PC-3 (cell line): ENCODE results near the gene INF2. TPM values are rescaled to one million over a fixed set of nuclear protein-coding genes. Genes with fewer than 3 reads are reported as not detected.

Source experiments
- ATAC-seq: fragments of 200-7000 bp; cut with Tn5 transposase; 2 replicates; pipeline ENCODE4 v1.9.1; 2020; ENCODE audit warnings: mild to moderate bottlenecking, moderate library complexity
- BruUV-seq: library from RNA; stranded (reverse); fragments of 400-500 nt; replicated peaks from 2 replicates; lab custom pipeline; 2021; lab: Mats Ljungman, UMichigan
- CTCF ChIA-PET: fragments of 300-600 bp; sonication (Branson Sonifier 250); formaldehyde crosslinking; loops from one replicate; lab custom pipeline; 2022; ENCODE audit warnings: antibody characterized with exemption; lab: Charles Lee
- POLR2A ChIA-PET: fragments of 300-600 bp; sonication (Branson Sonifier 250); formaldehyde crosslinking; loops from one replicate; lab custom pipeline; 2022; ENCODE audit warnings: antibody characterized with exemption; ENCODE audit not compliant: unreplicated experiment; lab: Charles Lee
- DNase-seq: peaks from one replicate; pipeline ENCODE4 v3.0.0-alpha.2; 2015
- H2AFZ ChIP-seq: fragments of 300-600 bp; sonication (generic); 2 replicates; pipeline ENCODE4 v1.6.0; 2016; ENCODE audit warnings: antibody characterized with exemption, low read length
- H3F3A ChIP-seq: fragments of 300-600 bp; sonication (generic); one replicate; pipeline ENCODE4 v1.6.0; 2017; ENCODE audit warnings: antibody characterized with exemption, low read length, control low read depth, mild to moderate bottlenecking; ENCODE audit not compliant: unreplicated experiment
- H3K27ac ChIP-seq: fragments of 300-600 bp; sonication (generic); 2 replicates; pipeline ENCODE4 v1.5.1; 2016; ENCODE audit warnings: mild to moderate bottlenecking, low read length
- H3K27me3 ChIP-seq: fragments of 300-600 bp; sonication (generic); 2 replicates; pipeline ENCODE4 v1.6.1; 2016; ENCODE audit warnings: low read length, mixed read lengths
- H3K36me3 ChIP-seq: fragments of 300-600 bp; sonication (generic); 2 replicates; pipeline ENCODE4 v1.6.1; 2016; ENCODE audit warnings: low read depth, mixed run types, low read length, mixed read lengths
- H3K4me1 ChIP-seq: fragments of 300-600 bp; sonication (generic); 2 replicates; pipeline ENCODE4 v1.5.1; 2016; ENCODE audit warnings: low read length; ENCODE audit not compliant: insufficient read depth
- H3K4me2 ChIP-seq: fragments of 300-600 bp; sonication (generic); 2 replicates; pipeline ENCODE4 v1.6.0; 2016; ENCODE audit warnings: low read length
- H3K4me3 ChIP-seq: fragments of 300-600 bp; sonication (generic); 2 replicates; pipeline ENCODE4 v1.5.1; 2016; ENCODE audit warnings: mild to moderate bottlenecking, low read length, mixed read lengths
- H3K79me2 ChIP-seq: fragments of 300-600 bp; sonication (generic); 2 replicates; pipeline ENCODE4 v1.6.1; 2017; ENCODE audit warnings: low read length, mixed read lengths
- H3K9ac ChIP-seq: fragments of 300-600 bp; sonication (generic); 2 replicates; pipeline ENCODE4 v1.6.0; 2016; ENCODE audit warnings: mild to moderate bottlenecking, low read length
- H3K9me2 ChIP-seq: fragments of 300-600 bp; sonication (generic); replicated peaks from 2 replicates; pipeline ENCODE4 v1.6.1; 2016; ENCODE audit warnings: mixed run types, low read length, mixed read lengths
- H3K9me3 ChIP-seq: fragments of 300-600 bp; sonication (generic); 2 replicates; pipeline ENCODE4 v1.6.1; 2016; ENCODE audit warnings: low read length, mixed read lengths
- H4K20me1 ChIP-seq: fragments of 300-600 bp; sonication (generic); 2 replicates; pipeline ENCODE4 v1.6.1; 2016; ENCODE audit warnings: low read length, mixed read lengths
- CTCF ChIP-seq: fragments of 300-600 bp; sonication (generic); conservative IDR thresholded peaks from 2 replicates; pipeline ENCODE4 v1.5.1; 2017; ENCODE audit warnings: antibody characterized with exemption, low read depth, mild to moderate bottlenecking, low read length
- EZH2 ChIP-seq: fragments of 300-600 bp; sonication (generic); IDR thresholded peaks from one replicate; pipeline ENCODE4 v1.6.1; 2017; ENCODE audit warnings: antibody characterized with exemption, mild to moderate bottlenecking, low read length; ENCODE audit not compliant: unreplicated experiment
- EZH2phosphoT487 ChIP-seq: fragments of 300-600 bp; sonication (generic); IDR thresholded peaks from 2 replicates; pipeline ENCODE4 v1.6.1; 2018; ENCODE audit warnings: mild to moderate bottlenecking, antibody characterized with exemption, low read length, borderline replicate concordance
- intact Hi-C: fragments of 100-400 bp; cut with micrococcal nuclease; formaldehyde crosslinking; loops from 2 replicates; pipeline ENCODE4 v1.9.0; 2023
- total RNA-seq: library from RNA; depleted of rRNA; stranded (reverse); fragments of >200 nt; gene quantifications from 2 replicates; pipeline ENCODE4 v1.2.3, GENCODE V29; 2014

Gene INF2
- total RNA-seq, 1 experiment from 2014 or later: 132 TPM

GRCh38 chr14:104692261-104692938 lies 3.0 kb downstream of the INF2 start:
- Histone ChIP-seq H3K4me1 (peaks cover 54% of the 10 kb centered on the region), H3K36me3 (peaks cover 24% of the 10 kb centered on the region; the same call in 1 of the 2 replicates), H3K9ac (no peak overlapping the region), H3K27me3 (no peaks in the 10 kb centered on the region), H3F3A (no peaks in the 10 kb centered on the region), H2AFZ (no peak overlapping the region), H4K20me1 (peaks cover 52% of the 10 kb centered on the region), H3K27ac (no peak overlapping the region), H3K79me2 (peaks cover 80% of the 10 kb centered on the region), H3K9me2 (no peaks in the 10 kb centered on the region), H3K9me3 (no peaks in the 10 kb centered on the region), H3K4me2 (peak overlapping the region; percentile 99; the same call in 1 of the 2 replicates), H3K4me3 (no peak overlapping the region)
- ChIA-PET CTCF (no interaction called here), POLR2A (no interaction called here)
- ATAC-seq: no peak
- DNase-seq: no peak
- TF ChIP-seq EZH2phosphoT487 (no peak), CTCF (no peak), EZH2 (no peak)
- no TSS peak for BruUV-seq
- intact Hi-C loops: no loop called here

GRCh38 chr14:104692939-104693315 lies 3.5 kb downstream of the INF2 start:
- no peak for ATAC-seq
- no peak overlapping the region for H3K27ac ChIP-seq
- intact Hi-C loops: no loop called here
- H3K4me3 ChIP-seq: no peak overlapping the region
- no peak overlapping the region for H2AFZ ChIP-seq
- H3K79me2 ChIP-seq: peaks cover 85% of the 10 kb centered on the region
- no peak for DNase-seq
- no peaks in the 10 kb centered on the region for H3F3A ChIP-seq
- no peak overlapping the region for H3K9ac ChIP-seq
- H3K36me3 ChIP-seq: peaks cover 24% of the 10 kb centered on the region; the same call in 1 of the 2 replicates
- H4K20me1 ChIP-seq: peaks cover 57% of the 10 kb centered on the region
- H3K4me2 ChIP-seq: peak overlapping the region; percentile 99
- TF ChIP-seq CTCF: no peak
- TF ChIP-seq EZH2phosphoT487: no peak
- no peak for TF ChIP-seq EZH2
- CTCF ChIA-PET: no interaction called here
- BruUV-seq: no TSS peak
- POLR2A ChIA-PET: no interaction called here
- H3K4me1 ChIP-seq: peaks cover 48% of the 10 kb centered on the region
- H3K9me2 ChIP-seq: no peaks in the 10 kb centered on the region
- H3K27me3 ChIP-seq: no peaks in the 10 kb centered on the region
- no peaks in the 10 kb centered on the region for H3K9me3 ChIP-seq
